Measurements from ENCODE around the gene ZBTB7C. TPM values are rescaled to one million over a fixed set of nuclear protein-coding genes. Genes with fewer than 3 reads are reported as not detected.

Gene ZBTB7C
- total RNA-seq, 1 experiment from 2014 or later = 0.18 TPM

DNA sequence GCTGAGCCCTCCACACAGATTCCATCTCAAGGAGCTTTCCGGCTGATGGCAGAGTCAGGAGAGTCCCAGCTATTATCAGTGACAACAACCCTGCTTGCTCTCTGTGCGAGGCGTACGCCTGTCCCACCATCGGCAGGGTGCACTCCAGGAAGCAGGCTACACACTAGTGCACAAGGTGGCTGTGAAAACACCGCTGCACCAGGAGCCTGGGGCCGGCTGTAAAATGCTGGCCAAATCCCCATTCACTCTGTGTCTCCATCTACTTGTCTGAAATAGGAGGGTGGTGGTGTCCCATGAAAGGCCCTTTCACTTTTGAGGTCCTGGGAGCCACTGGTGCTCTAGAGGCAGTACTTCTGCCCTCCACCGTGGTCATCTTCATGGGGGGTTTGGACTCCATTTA lies 295.5 kb downstream of the ZBTB7C start:
- POLR2A ChIA-PET = no interaction called here
- intact Hi-C loops (cut with micrococcal nuclease; ENCODE audit: unreplicated experiment) = no loop called here
- DNase-seq = no peak
- Mint-ChIP-seq H3K9me3 (ENCODE audit: unreplicated experiment) (no peaks in the 10 kb centered on the region), H3K36me3 (ENCODE audit: insufficient read depth, unreplicated experiment) (no peaks in the 10 kb centered on the region), H3K4me3 (ENCODE audit: unreplicated experiment) (no peak overlapping the region), H3K4me1 (ENCODE audit: low read depth, unreplicated experiment) (no peaks in the 10 kb centered on the region), H3K27ac (ENCODE audit: unreplicated experiment) (no peak overlapping the region), H3K27me3 (ENCODE audit: insufficient read depth, unreplicated experiment) (peaks cover 3% of the 10 kb centered on the region)
- Histone ChIP-seq H3K36me3 (ENCODE audit: control insufficient read depth, insufficient read depth, low read length) (no peaks in the 10 kb centered on the region), H3K4me3 (ENCODE audit: low read depth, low read length) (no peak overlapping the region), H3K4me1 (no peaks in the 10 kb centered on the region), H3K27me3 (replicated peaks; ENCODE audit: control insufficient read depth, insufficient read depth, low read length) (no peaks in the 10 kb centered on the region), H3K9me3 (no peaks in the 10 kb centered on the region)
- TF ChIP-seq, protein P1, sequence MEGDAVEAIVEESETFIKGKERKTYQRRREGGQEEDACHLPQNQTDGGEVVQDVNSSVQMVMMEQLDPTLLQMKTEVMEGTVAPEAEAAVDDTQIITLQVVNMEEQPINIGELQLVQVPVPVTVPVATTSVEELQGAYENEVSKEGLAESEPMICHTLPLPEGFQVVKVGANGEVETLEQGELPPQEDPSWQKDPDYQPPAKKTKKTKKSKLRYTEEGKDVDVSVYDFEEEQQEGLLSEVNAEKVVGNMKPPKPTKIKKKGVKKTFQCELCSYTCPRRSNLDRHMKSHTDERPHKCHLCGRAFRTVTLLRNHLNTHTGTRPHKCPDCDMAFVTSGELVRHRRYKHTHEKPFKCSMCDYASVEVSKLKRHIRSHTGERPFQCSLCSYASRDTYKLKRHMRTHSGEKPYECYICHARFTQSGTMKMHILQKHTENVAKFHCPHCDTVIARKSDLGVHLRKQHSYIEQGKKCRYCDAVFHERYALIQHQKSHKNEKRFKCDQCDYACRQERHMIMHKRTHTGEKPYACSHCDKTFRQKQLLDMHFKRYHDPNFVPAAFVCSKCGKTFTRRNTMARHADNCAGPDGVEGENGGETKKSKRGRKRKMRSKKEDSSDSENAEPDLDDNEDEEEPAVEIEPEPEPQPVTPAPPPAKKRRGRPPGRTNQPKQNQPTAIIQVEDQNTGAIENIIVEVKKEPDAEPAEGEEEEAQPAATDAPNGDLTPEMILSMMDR (IDR thresholded peaks at IDR 0.05; ENCODE audit: insufficient read depth in 1 of 2, low read depth in 1 of 2, low read length in 1 of 2, severe bottlenecking in 1 of 2, unreplicated experiment in 1 of 2) = no peak
- CTCF ChIA-PET = no interaction called here
- BruUV-seq (replicated peaks) = no TSS peak

DNA sequence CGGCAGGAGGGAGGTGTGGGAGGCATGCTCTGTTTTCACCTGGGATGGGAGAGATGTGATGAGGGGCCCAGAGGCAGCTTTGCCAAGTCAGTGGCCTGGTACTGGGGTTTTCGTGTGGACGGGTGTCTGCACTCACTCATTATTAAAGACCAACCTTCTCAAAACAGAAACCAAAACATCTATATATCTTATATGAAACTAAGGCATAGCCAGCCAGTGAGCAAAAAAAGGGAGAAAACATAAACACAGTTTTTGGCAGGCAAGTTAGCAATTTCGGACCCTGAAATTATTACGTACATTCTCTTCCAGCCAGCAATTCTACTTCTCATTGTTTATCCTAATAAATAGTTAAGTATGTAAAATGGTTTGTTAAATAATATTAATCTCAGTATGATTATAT lies 297.6 kb downstream of the ZBTB7C start:
- no peaks in the 10 kb centered on the region for H3K4me1 ChIP-seq
- Mint-ChIP-seq H3K9me3 (ENCODE audit: unreplicated experiment) (no peaks in the 10 kb centered on the region), H3K36me3 (ENCODE audit: insufficient read depth, unreplicated experiment) (no peaks in the 10 kb centered on the region), H3K27me3 (ENCODE audit: insufficient read depth, unreplicated experiment) (peaks cover 2% of the 10 kb centered on the region), H3K4me3 (ENCODE audit: unreplicated experiment) (no peak overlapping the region), H3K4me1 (ENCODE audit: low read depth, unreplicated experiment) (no peaks in the 10 kb centered on the region), H3K27ac (ENCODE audit: unreplicated experiment) (no peak overlapping the region)
- POLR2A ChIA-PET = no interaction called here
- no peak for DNase-seq
- CTCF ChIA-PET = no interaction called here
- H3K9me3 ChIP-seq = no peaks in the 10 kb centered on the region
- TF ChIP-seq, protein P1 (IDR thresholded peaks at IDR 0.05; ENCODE audit: insufficient read depth in 1 of 2, low read depth in 1 of 2, low read length in 1 of 2, severe bottlenecking in 1 of 2, unreplicated experiment in 1 of 2) = no peak
- intact Hi-C loops (cut with micrococcal nuclease; ENCODE audit: unreplicated experiment) = no loop called here
- H3K36me3 ChIP-seq (ENCODE audit: control insufficient read depth, insufficient read depth, low read length) = no peaks in the 10 kb centered on the region
- no TSS peak for BruUV-seq (replicated peaks)
- no peaks in the 10 kb centered on the region for H3K27me3 ChIP-seq (replicated peaks; ENCODE audit: control insufficient read depth, insufficient read depth, low read length)
- H3K4me3 ChIP-seq (ENCODE audit: low read depth, low read length) = no peak overlapping the region

DNA sequence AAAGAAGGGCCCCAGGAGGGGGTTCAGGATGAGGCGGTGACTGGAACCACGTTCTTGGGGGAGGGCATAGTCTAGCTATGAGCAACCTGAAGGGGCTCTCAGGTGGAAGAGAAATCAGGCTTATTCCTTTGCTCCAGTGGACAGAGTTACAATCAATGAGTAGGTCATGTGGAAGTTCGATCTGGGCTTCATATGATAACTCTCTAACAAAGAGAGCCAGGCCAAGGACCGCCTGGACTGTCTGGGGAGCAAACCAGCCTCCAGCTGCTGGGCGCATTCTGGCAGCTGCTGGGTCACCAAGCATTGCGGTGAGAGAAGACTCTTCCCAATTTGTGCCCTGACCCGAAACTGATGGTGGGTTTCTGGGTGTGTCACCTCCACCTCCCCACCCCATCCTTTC lies 298.4 kb downstream of the ZBTB7C start:
- H3K27me3 ChIP-seq (replicated peaks; ENCODE audit: control insufficient read depth, insufficient read depth, low read length) = no peaks in the 10 kb centered on the region
- H3K36me3 ChIP-seq (ENCODE audit: control insufficient read depth, insufficient read depth, low read length) = no peaks in the 10 kb centered on the region
- DNase-seq = no peak
- TF ChIP-seq, protein P1 (IDR thresholded peaks at IDR 0.05; ENCODE audit: insufficient read depth in 1 of 2, low read depth in 1 of 2, low read length in 1 of 2, severe bottlenecking in 1 of 2, unreplicated experiment in 1 of 2) = no peak
- intact Hi-C loops (cut with micrococcal nuclease; ENCODE audit: unreplicated experiment) = no loop called here
- Mint-ChIP-seq H3K4me1 (ENCODE audit: low read depth, unreplicated experiment) (no peaks in the 10 kb centered on the region), H3K27me3 (ENCODE audit: insufficient read depth, unreplicated experiment) (no peaks in the 10 kb centered on the region), H3K9me3 (ENCODE audit: unreplicated experiment) (no peaks in the 10 kb centered on the region), H3K36me3 (ENCODE audit: insufficient read depth, unreplicated experiment) (no peaks in the 10 kb centered on the region), H3K4me3 (ENCODE audit: unreplicated experiment) (no peak overlapping the region), H3K27ac (ENCODE audit: unreplicated experiment) (no peak overlapping the region)
- no peaks in the 10 kb centered on the region for H3K4me1 ChIP-seq
- ChIA-PET POLR2A (no interaction called here), CTCF (no interaction called here)
- no peak overlapping the region for H3K4me3 ChIP-seq (ENCODE audit: low read depth, low read length)
- no peaks in the 10 kb centered on the region for H3K9me3 ChIP-seq
- no TSS peak for BruUV-seq (replicated peaks)
